H9 (cell line): ENCODE results near the gene SAG. TPM values are rescaled to one million over a fixed set of nuclear protein-coding genes. Genes with fewer than 3 reads are reported as not detected.

Experiments used
- DNase-seq: peaks from one replicate; pipeline ENCODE4 v3.0.0-alpha.2; 2017
- H2AFZ ChIP-seq: one replicate; pipeline ENCODE4 v1.6.1; 2013; ENCODE audit warnings: mild to moderate bottlenecking, low read length, control low read depth, moderate library complexity
- H2AK5ac ChIP-seq: 2 replicates; pipeline ENCODE4 v1.6.1; 2013; ENCODE audit warnings: low read length, control low read depth, mixed read lengths; ENCODE audit not compliant: insufficient read length
- H2BK120ac ChIP-seq: one replicate; pipeline ENCODE4 v1.6.1; 2013; ENCODE audit warnings: low read depth, mild to moderate bottlenecking, low read length, control low read depth, inconsistent platforms; ENCODE audit not compliant: poor library complexity, severe bottlenecking
- H2BK12ac ChIP-seq: 2 replicates; pipeline ENCODE4 v1.6.1; 2013; ENCODE audit warnings: low read length, control low read depth, mixed read lengths, low read depth; ENCODE audit not compliant: insufficient read length
- H2BK15ac ChIP-seq: 2 replicates; pipeline ENCODE4 v1.6.1; 2013; ENCODE audit warnings: low read depth, low read length, control low read depth
- H2BK20ac ChIP-seq: one replicate; pipeline ENCODE4 v1.6.1; 2013; ENCODE audit warnings: low read depth, mild to moderate bottlenecking, low read length, control low read depth, inconsistent platforms; ENCODE audit not compliant: poor library complexity, severe bottlenecking
- H2BK5ac ChIP-seq: 2 replicates; pipeline ENCODE4 v1.6.1; 2013; ENCODE audit warnings: low read length, control low read depth, mixed read lengths; ENCODE audit not compliant: insufficient read length
- H3K14ac ChIP-seq: 2 replicates; pipeline ENCODE4 v1.6.1; 2013; ENCODE audit warnings: low read length, control low read depth; ENCODE audit not compliant: insufficient read depth
- H3K18ac ChIP-seq: 2 replicates; pipeline ENCODE4 v1.6.1; 2013; ENCODE audit warnings: low read depth, mild to moderate bottlenecking, mixed read lengths, low read length, control low read depth; ENCODE audit not compliant: insufficient read length
- H3K23ac ChIP-seq: 2 replicates; pipeline ENCODE4 v1.6.1; 2013; ENCODE audit warnings: low read length, control low read depth, mixed read lengths, low read depth; ENCODE audit not compliant: insufficient read length
- H3K23me2 ChIP-seq: 2 replicates; pipeline ENCODE4 v1.6.1; 2013; ENCODE audit warnings: low read depth, mild to moderate bottlenecking, mixed read lengths, low read length, control low read depth; ENCODE audit not compliant: insufficient read length, poor library complexity, severe bottlenecking
- H3K27ac ChIP-seq: 2 replicates; pipeline ENCODE4 v1.5.1; 2013; ENCODE audit warnings: low read length, control low read depth, mixed read lengths, low read depth; ENCODE audit not compliant: insufficient read length
- H3K27me3 ChIP-seq: 2 replicates; pipeline ENCODE4 v1.6.1; 2013; ENCODE audit warnings: low read length, control low read depth, inconsistent platforms; ENCODE audit not compliant: insufficient read depth
- H3K4ac ChIP-seq: 2 replicates; pipeline ENCODE4 v1.6.1; 2013; ENCODE audit warnings: low read depth, mild to moderate bottlenecking, control low read depth, inconsistent platforms, low read length, moderate library complexity
- H3K4me1 ChIP-seq: 2 replicates; pipeline ENCODE4 v1.6.1; 2013; ENCODE audit warnings: low read length, control low read depth, inconsistent platforms; ENCODE audit not compliant: insufficient read depth
- H3K4me2 ChIP-seq: 2 replicates; pipeline ENCODE4 v1.6.1; 2013; ENCODE audit warnings: low read length, control low read depth, mixed read lengths; ENCODE audit not compliant: insufficient read length, insufficient read depth
- H3K56ac ChIP-seq: 2 replicates; pipeline ENCODE4 v1.6.1; 2013; ENCODE audit warnings: low read depth, mild to moderate bottlenecking, mixed read lengths, low read length, control low read depth; ENCODE audit not compliant: insufficient read length
- H3K79me1 ChIP-seq: 2 replicates; pipeline ENCODE4 v1.6.1; 2013; ENCODE audit warnings: low read depth, mild to moderate bottlenecking, moderate library complexity, low read length, control low read depth, inconsistent platforms; ENCODE audit not compliant: insufficient read depth, poor library complexity, severe bottlenecking
- H3K79me2 ChIP-seq: 2 replicates; pipeline ENCODE4 v1.6.1; 2013; ENCODE audit warnings: low read length, control low read depth, inconsistent platforms; ENCODE audit not compliant: insufficient read depth
- H3K9ac ChIP-seq: 2 replicates; pipeline ENCODE4 v1.6.1; 2013; ENCODE audit warnings: low read length, control low read depth, mixed read lengths; ENCODE audit not compliant: insufficient read length; ENCODE audit errors: extremely low read depth
- H3K9me3 ChIP-seq: one replicate; pipeline ENCODE4 v1.6.1; 2013; ENCODE audit warnings: low read depth, low read length, inconsistent platforms; ENCODE audit not compliant: control insufficient read depth
- H3T11ph ChIP-seq: one replicate; pipeline ENCODE4 v1.6.1; 2013; ENCODE audit warnings: mild to moderate bottlenecking, low read length, control low read depth, inconsistent platforms
- H4K20me1 ChIP-seq: one replicate; pipeline ENCODE4 v1.6.1; 2013; ENCODE audit not compliant: control insufficient read depth, insufficient read length, insufficient read depth
- H4K5ac ChIP-seq: 2 replicates; pipeline ENCODE4 v1.6.1; 2013; ENCODE audit warnings: low read depth, mild to moderate bottlenecking, mixed read lengths, low read length, control low read depth; ENCODE audit not compliant: insufficient read length
- H4K8ac ChIP-seq: replicated peaks from 2 replicates; pipeline ENCODE4 v1.6.1; 2013; ENCODE audit warnings: low read length, control low read depth, mixed read lengths, low read depth; ENCODE audit not compliant: insufficient read length
- H4K91ac ChIP-seq: 2 replicates; pipeline ENCODE4 v1.6.1; 2013; ENCODE audit warnings: low read depth, mild to moderate bottlenecking, moderate library complexity, mixed read lengths, low read length, control low read depth; ENCODE audit not compliant: insufficient read length
- H3K27ac Mint-ChIP-seq, 3 experiments: 2 replicates in 2 of 3; 3 replicates in 1 of 3; pipeline ENCODE4 v1.8.0; 2020 to 2021; ENCODE audit warnings: mixed read lengths in 3 of 3, mild to moderate bottlenecking in 1 of 3, moderate library complexity in 1 of 3
- H3K27me3 Mint-ChIP-seq: 2 replicates; pipeline ENCODE4 v1.8.0; 2021; ENCODE audit warnings: low read depth, mild to moderate bottlenecking, moderate library complexity, mixed read lengths
- H3K36me3 Mint-ChIP-seq, 3 experiments: 2 replicates in 2 of 3; 3 replicates in 1 of 3; pipeline ENCODE4 v1.8.0; 2020 to 2021; ENCODE audit warnings: low read depth in 3 of 3, mixed read lengths in 3 of 3; ENCODE audit not compliant: insufficient read depth in 1 of 3
- H3K4me1 Mint-ChIP-seq, 2 experiments: 2 replicates each; pipeline ENCODE4 v1.8.0; 2020; ENCODE audit warnings: mixed read lengths in 2 of 2
- H3K4me3 Mint-ChIP-seq, 2 experiments: 2 replicates in 1 of 2; 3 replicates in 1 of 2; pipeline ENCODE4 v1.8.0; 2020 to 2021; ENCODE audit warnings: mild to moderate bottlenecking in 2 of 2, mixed read lengths in 2 of 2, moderate library complexity in 1 of 2
- H3K9me3 Mint-ChIP-seq, 2 experiments: 2 replicates in 1 of 2; 3 replicates in 1 of 2; pipeline ENCODE4 v1.8.0; 2020; ENCODE audit warnings: mild to moderate bottlenecking in 2 of 2, mixed read lengths in 2 of 2, moderate library complexity in 1 of 2
- CTCF ChIP-seq: fragments of 200-600 bp; sonication (generic); conservative IDR thresholded peaks from 3 replicates; pipeline ENCODE4 v1.8.0; 2021; ENCODE audit warnings: antibody characterized with exemption, mild to moderate bottlenecking
- WGBS: extraction: QIAGEN DNeasy Blood & Tissue Kit; methylation state at CpG from one replicate; pipeline ENCODE4 v1.1.7; 2013; ENCODE audit warnings: missing lambda C conversion rate, low lambda C conversion rate, mixed read lengths; ENCODE audit not compliant: insufficient read length; ENCODE audit errors: extremely low coverage; 5-methylcytosine and 5-hydroxymethylcytosine counted together
- total RNA-seq: library from RNA; stranded (reverse); gene quantifications from 2 replicates; pipeline ENCODE4 v1.2.1, GENCODE V29; 2021

SAG gene
- total RNA-seq, 1 experiment from 2014 or later, result not detected

DNA sequence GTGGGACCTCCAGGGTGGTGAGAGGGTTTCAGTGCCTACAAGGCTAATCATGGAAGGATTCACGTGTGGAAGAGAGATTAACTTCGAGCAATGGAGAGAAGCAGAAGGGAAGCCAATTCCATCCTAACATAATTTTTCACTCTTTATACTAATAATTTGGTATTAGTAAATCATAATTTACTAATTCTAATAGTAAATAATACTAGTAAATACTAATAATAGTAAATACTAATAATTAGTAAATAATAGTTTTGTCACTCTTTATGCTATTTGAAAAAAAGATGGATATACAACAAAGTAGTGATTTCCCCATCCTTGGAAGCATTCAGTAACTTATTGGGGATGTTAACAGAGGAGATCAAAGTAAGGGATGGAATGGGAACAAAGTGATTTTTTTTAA lies 6.4 kb upstream of the SAG start:
- H3K4me2 ChIP-seq, result no peak overlapping the region
- no peak overlapping the region for H3K18ac ChIP-seq
- no CpG with 5 or more reads among the region's 2 CpGs for WGBS
- no peaks in the 10 kb centered on the region for H3K79me2 ChIP-seq
- H3K9me3 ChIP-seq, result no peaks in the 10 kb centered on the region
- no peak overlapping the region for H3T11ph ChIP-seq
- no peaks in the 10 kb centered on the region for H3K27me3 ChIP-seq
- no peaks in the 10 kb centered on the region for H3K23me2 ChIP-seq
- H2AK5ac ChIP-seq, result no peak overlapping the region
- Mint-ChIP-seq H3K4me1 (peaks cover 11 to 12% of the 10 kb centered on the region in 2 experiments), H3K36me3 (peaks cover 0 to 2% (median under 1%) of the 10 kb centered on the region in 3 experiments; a peak in 2 of 7 replicates), H3K27me3 (no peaks in the 10 kb centered on the region), H3K4me3 (no peak overlapping the region; a peak in 1 of 5 replicates), H3K9me3 (no peaks in the 10 kb centered on the region), H3K27ac (no peak overlapping the region)
- H2BK20ac ChIP-seq, result no peak overlapping the region
- H3K4me1 ChIP-seq, result no peaks in the 10 kb centered on the region; the same call in 1 of the 2 replicates
- H3K23ac ChIP-seq, result no peak overlapping the region
- no peak overlapping the region for H2AFZ ChIP-seq
- H4K20me1 ChIP-seq, result no peaks in the 10 kb centered on the region
- no peak overlapping the region for H4K8ac ChIP-seq
- no peak overlapping the region for H2BK12ac ChIP-seq
- no peak overlapping the region for H3K9ac ChIP-seq
- H3K4ac ChIP-seq, result no peak overlapping the region
- no peak for DNase-seq
- H3K27ac ChIP-seq, result no peak overlapping the region
- H2BK5ac ChIP-seq, result no peak overlapping the region
- no peak overlapping the region for H2BK15ac ChIP-seq
- no peak for TF ChIP-seq CTCF
- no peak overlapping the region for H3K56ac ChIP-seq
- no peak overlapping the region for H3K14ac ChIP-seq
- no peak overlapping the region for H4K5ac ChIP-seq
- H4K91ac ChIP-seq, result no peak overlapping the region
- no peak overlapping the region for H2BK120ac ChIP-seq
- H3K79me1 ChIP-seq, result no peaks in the 10 kb centered on the region
